Measurements from ENCODE around the gene GP9.

Gene GP9

GRCh38 chr3:129060276-129061022, at the start of gene GP9:
Gene GP9 (plus strand): TSS chr3:129060779. CDS start chr3:129061740, 961 bp downstream.
- DNase-seq = no peak

GRCh38 chr3:129013491-129013891, 47.1 kb upstream of the GP9 start:
- no peak for DNase-seq

GRCh38 chr3:129014148-129014547, 46.4 kb upstream of the GP9 start:
- DNase-seq = peak in 22 of 56 donors; percentile 3 to 90 (median 32)

GRCh38 chr3:129014793-129015345, 45.7 kb upstream of the GP9 start:
- no peak for DNase-seq

DNA sequence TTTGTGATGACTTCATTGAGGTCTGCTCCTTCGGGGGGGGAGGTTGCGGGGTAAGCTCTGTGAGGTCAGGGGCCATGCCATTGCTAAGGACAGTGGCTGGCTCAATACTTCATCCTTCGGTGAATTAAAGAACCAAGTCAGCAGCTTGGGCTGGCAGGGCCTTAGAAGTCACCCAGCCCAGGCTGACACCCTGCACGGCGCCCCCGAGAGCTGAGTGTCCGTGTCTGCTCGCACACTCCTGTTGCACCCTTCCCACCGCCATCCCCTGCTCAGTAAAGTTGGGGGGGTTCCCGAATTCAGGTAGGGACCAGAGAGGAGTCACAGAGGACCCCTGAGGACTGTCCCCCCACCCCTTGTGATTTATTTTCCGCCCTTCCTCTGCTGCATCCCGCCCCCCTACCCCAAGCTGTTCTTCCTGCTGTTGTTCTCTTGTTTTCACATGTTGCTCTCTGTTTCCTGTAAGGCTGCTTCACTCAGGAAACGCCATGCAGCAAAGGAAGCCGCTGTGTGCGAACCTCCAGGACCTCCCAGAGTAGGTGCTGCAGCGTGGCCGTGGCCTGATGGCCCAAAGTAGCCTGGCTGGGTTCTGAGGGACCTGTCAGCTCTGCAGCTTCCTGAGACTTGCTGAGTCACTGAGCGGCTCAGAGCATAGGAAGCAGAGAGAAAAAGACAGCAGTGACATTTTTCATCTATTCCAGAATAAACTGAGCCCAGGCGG, 45.0 kb upstream of the GP9 start:
- DNase-seq = peak in 3 of 56 donors; percentile 2 to 15 (median 12)

DNA sequence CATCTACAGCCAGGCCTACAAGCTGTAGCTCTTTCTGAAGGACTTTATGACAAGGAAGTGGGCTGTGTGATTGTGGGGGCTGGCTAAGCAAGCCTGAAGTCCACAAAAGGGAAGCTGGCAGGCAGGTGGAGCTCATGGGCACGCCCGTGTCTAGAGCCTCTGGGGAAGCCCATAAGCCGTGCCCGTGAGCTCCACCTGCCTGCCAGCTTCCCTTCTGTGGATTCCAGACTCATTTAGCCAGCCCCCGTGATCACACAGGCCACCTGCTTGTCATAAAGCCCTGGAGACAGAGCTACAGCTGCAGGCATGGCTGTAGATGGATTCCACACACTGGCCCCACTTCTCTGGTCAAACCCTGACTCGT, 44.2 kb upstream of the GP9 start:
- DNase-seq = no peak

- DNase-seq = no peak
Measured at GRCh38 chr3:129016720-129017483, 43.7 kb upstream of the GP9 start.

DNA sequence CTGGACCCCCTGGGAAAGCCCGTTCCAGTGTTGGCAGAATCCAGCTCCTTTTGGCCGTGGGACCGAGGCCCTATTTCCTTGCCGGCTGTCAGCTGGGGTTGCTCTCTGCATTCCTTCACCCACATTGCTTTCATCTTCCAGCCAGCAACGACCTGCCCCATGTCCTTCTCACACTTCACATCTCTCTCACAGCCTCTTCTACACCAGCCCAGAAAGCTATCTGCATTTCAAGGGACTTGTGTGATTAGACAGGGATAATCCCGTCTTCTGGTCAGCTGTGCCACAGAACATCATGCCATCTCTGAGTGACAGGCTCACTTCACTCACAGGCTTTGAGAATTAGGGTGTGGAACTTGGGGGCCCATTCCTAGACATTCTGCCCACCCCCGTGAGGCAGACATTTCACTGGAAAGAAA, 43.1 kb upstream of the GP9 start:
- no peak for DNase-seq

- DNase-seq = no peak
Measured at GRCh38 chr3:129018271-129018670, 42.3 kb upstream of the GP9 start.

GRCh38 chr3:129018751-129019150, 41.8 kb upstream of the GP9 start:
- DNase-seq = no peak

DNA sequence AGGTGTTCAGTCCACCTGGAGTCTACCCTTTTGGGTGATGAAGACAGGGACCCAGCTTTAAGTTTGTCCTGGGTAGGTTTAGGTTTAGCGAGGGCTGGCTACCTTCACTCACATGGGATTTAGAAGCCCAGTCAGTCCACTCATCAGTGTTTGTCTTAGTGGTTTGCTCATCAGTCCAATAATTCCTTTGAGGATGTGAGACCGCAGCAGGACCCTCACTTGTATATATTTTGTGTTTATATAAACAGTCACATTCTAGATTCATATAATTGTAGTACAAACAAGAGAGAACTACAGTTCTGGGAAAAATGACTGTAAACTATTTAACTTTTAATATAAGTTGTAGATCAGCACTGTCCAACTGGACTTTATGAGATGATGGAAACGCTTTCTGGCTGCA, 41.3 kb upstream of the GP9 start:
- DNase-seq = no peak

GRCh38 chr3:129020691-129021090, 39.9 kb upstream of the GP9 start:
- no peak for DNase-seq

- no peak for DNase-seq
Measured at GRCh38 chr3:129021140-129021551, 39.4 kb upstream of the GP9 start.

DNA sequence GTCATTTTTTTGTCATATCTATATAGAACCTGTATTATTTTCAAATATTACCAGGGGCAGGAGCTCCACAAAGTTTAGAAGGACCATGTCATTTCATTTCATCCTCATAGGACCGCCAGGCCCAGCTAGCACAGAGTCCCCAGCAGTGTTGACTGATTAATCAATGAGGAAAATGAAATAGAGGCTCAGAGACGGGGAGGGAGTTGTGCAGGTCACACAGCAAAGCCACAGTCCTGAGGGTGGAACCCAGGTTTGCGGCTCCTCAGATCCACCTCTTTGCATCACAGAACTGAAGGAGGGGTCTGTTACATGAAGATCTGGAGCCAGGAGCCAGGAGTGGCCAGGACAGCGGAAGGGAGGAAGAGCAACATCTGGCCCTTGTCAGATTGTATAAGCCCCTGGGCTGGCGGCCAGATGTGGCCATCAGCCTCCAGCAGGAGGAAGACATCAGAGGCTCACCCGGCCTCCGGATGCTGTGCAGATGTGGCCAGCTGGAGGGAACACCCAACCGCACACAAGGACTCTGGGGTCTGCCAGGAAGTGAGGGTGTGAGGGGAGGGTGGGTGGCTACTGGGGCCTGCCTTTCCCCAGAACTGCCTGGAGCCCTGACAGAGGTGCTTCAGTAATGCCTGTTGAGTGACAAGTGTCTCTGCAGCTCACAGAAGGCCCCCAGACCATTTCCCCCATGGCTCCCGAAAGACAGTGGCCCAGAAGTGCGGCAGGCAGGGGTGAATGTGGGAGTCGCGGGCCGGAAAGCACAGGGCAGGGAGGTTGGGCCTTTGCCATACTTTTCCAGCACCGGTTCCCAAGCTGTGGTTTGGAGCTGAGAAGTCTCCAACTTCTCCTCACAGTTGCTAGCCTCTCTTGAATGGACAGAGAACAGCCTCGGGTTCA, 38.2 kb upstream of the GP9 start:
- no peak for DNase-seq

DNA sequence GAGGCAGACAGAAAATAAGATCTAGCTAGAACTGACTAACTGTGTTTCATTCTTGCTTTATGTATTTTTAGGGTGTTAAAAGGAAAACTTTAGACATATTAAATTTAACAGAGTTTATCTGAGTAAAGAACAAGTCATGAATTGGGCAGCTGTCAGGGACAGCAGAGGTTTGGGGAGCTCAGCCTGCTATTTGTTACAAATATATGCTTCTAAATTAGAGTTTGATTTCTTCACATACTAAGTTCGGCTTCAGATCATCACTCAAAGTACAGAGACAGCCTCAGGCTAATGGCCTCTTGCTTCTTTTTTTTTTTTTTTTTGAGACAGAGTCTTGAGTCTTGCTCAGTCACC, 37.6 kb upstream of the GP9 start:
- no peak for DNase-seq

DNA sequence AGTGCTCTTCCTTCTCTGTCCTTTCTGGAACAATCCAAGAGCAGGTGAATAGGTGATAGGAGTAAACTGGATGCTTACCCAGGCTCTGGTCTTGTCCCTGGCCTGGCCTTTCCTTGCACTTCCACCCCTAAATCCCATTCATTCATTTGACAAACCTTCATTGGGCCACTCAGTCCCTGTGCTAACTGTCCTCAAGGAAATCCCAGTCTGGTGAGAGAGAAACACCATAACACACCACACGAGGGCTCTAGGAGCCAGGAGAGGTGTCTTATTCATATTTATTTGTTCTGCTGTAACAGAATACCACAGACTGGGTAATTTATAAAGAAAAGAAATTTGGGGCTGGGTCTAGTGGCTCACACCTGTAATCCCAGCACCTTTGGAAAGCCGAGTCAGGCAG, 36.7 kb upstream of the GP9 start:
- no peak for DNase-seq

GRCh38 chr3:129025108-129025507, 35.5 kb upstream of the GP9 start:
- no peak for DNase-seq

- no peak for DNase-seq
Measured at GRCh38 chr3:129025691-129026435, 34.7 kb upstream of the GP9 start.

GRCh38 chr3:129026728-129027543, 33.6 kb upstream of the GP9 start:
- DNase-seq = peak in 54 of 56 donors; percentile 9 to 86 (median 64)
